Measurements from ENCODE around the gene RASA2. TPM values are rescaled to one million over a fixed set of nuclear protein-coding genes. Genes with fewer than 3 reads are reported as not detected.
A peak's percentile ranks its signal among the peaks of the same experiment; 100 is the strongest.
"Not testable (repeated sequence)": the region's sequence is repeated elsewhere in the genome, so short reads cannot be mapped to it uniquely, and the experiment has no call there.

RASA2 gene
- polyA plus RNA-seq, 1 donor (not counting 4 experiments of a cell fraction or from before 2014, with no cell fraction given) = 10.3 TPM

- Histone ChIP-seq H3K9me1 (ENCODE audit: control insufficient read depth, extremely low read depth, insufficient read depth, low read length) (peaks cover 2% of the 10 kb centered on the region), H3K27me3 (ENCODE audit: control insufficient read depth, extremely low read depth, insufficient read depth, low read length) (no peaks in the 10 kb centered on the region), H3K9ac (ENCODE audit: control insufficient read depth, extremely low read depth, insufficient read depth, low read length) (no peak overlapping the region), H3K36me3 (ENCODE audit: control insufficient read depth in 2 of 2, extremely low read depth in 1 of 2, insufficient read depth in 2 of 2, low read length in 2 of 2) (peaks cover 0 to 2% of the 10 kb centered on the region in 2 experiments), H3K4me2 (ENCODE audit: control insufficient read depth, extremely low read depth, insufficient read depth, low read depth, low read length) (no peak overlapping the region), H3K27ac (ENCODE audit: control insufficient read depth, insufficient read depth, low read length) (no peak overlapping the region), H4K20me1 (ENCODE audit: control insufficient read depth, extremely low read depth, insufficient read depth, low read length) (no peaks in the 10 kb centered on the region), H3K4me3 (ENCODE audit: control insufficient read depth in 2 of 3, extremely low read depth in 1 of 3, insufficient read depth in 2 of 3, low read depth in 1 of 3, low read length in 3 of 3) (no peak overlapping the region), H2AFZ (ENCODE audit: control insufficient read depth, low read length) (no peak overlapping the region), H3K9me3 (ENCODE audit: control insufficient read depth, low read depth, low read length) (no peaks in the 10 kb centered on the region), H3K79me2 (ENCODE audit: control insufficient read depth, insufficient read depth, low read length) (peaks cover 85% of the 10 kb centered on the region), H3K4me1 (ENCODE audit: control insufficient read depth, extremely low read depth, insufficient read depth, low read length) (no peaks in the 10 kb centered on the region)
- TF ChIP-seq EZH2 (IDR thresholded peaks at IDR 0.05; ENCODE audit: low read length) = no peak
- no peak for TF ChIP-seq CTCF (optimal IDR thresholded peaks at IDR 0.05 in 1 of 3, IDR thresholded peaks at IDR 0.05 in 1 of 3, conservative IDR thresholded peaks at IDR 0.05 in 1 of 3; ENCODE audit: extremely low read depth in 1 of 3, insufficient read depth in 2 of 3, low read length in 3 of 3)
- FAIRE-seq = no peak
- no peak for DNase-seq (ENCODE audit: low read depth, low spot score)
- dilution Hi-C loops (cut with MboI; ENCODE audit: extremely low pct_ligation_motif_present, low sequenced_read_pairs) = no loop called here
Observed at GRCh38 chr3:141493184-141493583, 6.4 kb downstream of the RASA2 start.

- H3K27me3 ChIP-seq (ENCODE audit: control insufficient read depth, extremely low read depth, insufficient read depth, low read length); H3K9me3 ChIP-seq (ENCODE audit: control insufficient read depth, low read depth, low read length); DNase-seq (ENCODE audit: low read depth, low spot score); H3K9ac ChIP-seq (ENCODE audit: control insufficient read depth, extremely low read depth, insufficient read depth, low read length); H3K4me3 ChIP-seq (ENCODE audit: control insufficient read depth in 2 of 3, extremely low read depth in 1 of 3, insufficient read depth in 2 of 3, low read depth in 1 of 3, low read length in 3 of 3); H3K4me1 ChIP-seq (ENCODE audit: control insufficient read depth, extremely low read depth, insufficient read depth, low read length); H4K20me1 ChIP-seq (ENCODE audit: control insufficient read depth, extremely low read depth, insufficient read depth, low read length); H3K9me1 ChIP-seq (ENCODE audit: control insufficient read depth, extremely low read depth, insufficient read depth, low read length); H3K4me2 ChIP-seq (ENCODE audit: control insufficient read depth, extremely low read depth, insufficient read depth, low read depth, low read length); H3K27ac ChIP-seq (ENCODE audit: control insufficient read depth, insufficient read depth, low read length); dilution Hi-C loops (cut with MboI; ENCODE audit: extremely low pct_ligation_motif_present, low sequenced_read_pairs); FAIRE-seq; H2AFZ ChIP-seq (ENCODE audit: control insufficient read depth, low read length); H3K36me3 ChIP-seq (ENCODE audit: control insufficient read depth in 2 of 2, extremely low read depth in 1 of 2, insufficient read depth in 2 of 2, low read length in 2 of 2): not testable (repeated sequence)
- H3K79me2 ChIP-seq (ENCODE audit: control insufficient read depth, insufficient read depth, low read length) = peaks cover 84% of the 10 kb centered on the region
Observed at GRCh38 chr3:141497589-141497988, 10.8 kb downstream of the RASA2 start.

- Histone ChIP-seq H3K27me3 (ENCODE audit: control insufficient read depth, extremely low read depth, insufficient read depth, low read length) (no peaks in the 10 kb centered on the region), H4K20me1 (ENCODE audit: control insufficient read depth, extremely low read depth, insufficient read depth, low read length) (no peaks in the 10 kb centered on the region), H3K9ac (ENCODE audit: control insufficient read depth, extremely low read depth, insufficient read depth, low read length) (peak overlapping the region; percentile 6), H3K9me3 (ENCODE audit: control insufficient read depth, low read depth, low read length) (no peaks in the 10 kb centered on the region), H3K9me1 (ENCODE audit: control insufficient read depth, extremely low read depth, insufficient read depth, low read length) (no peaks in the 10 kb centered on the region), H3K36me3 (ENCODE audit: control insufficient read depth in 2 of 2, extremely low read depth in 1 of 2, insufficient read depth in 2 of 2, low read length in 2 of 2) (no peaks in the 10 kb centered on the region), H3K4me2 (ENCODE audit: control insufficient read depth, extremely low read depth, insufficient read depth, low read depth, low read length) (peak overlapping the region; percentile 58), H3K4me3 (ENCODE audit: control insufficient read depth in 2 of 3, extremely low read depth in 1 of 3, insufficient read depth in 2 of 3, low read depth in 1 of 3, low read length in 3 of 3) (peak overlapping the region in 2 of 3 experiments; percentile 8 to 14), H3K79me2 (ENCODE audit: control insufficient read depth, insufficient read depth, low read length) (peaks cover 84% of the 10 kb centered on the region), H2AFZ (ENCODE audit: control insufficient read depth, low read length) (no peak overlapping the region), H3K4me1 (ENCODE audit: control insufficient read depth, extremely low read depth, insufficient read depth, low read length) (no peaks in the 10 kb centered on the region), H3K27ac (ENCODE audit: control insufficient read depth, insufficient read depth, low read length) (peak overlapping the region; percentile 39)
- FAIRE-seq = peak; percentile 49
- TF ChIP-seq EZH2 (IDR thresholded peaks at IDR 0.05; ENCODE audit: low read length) (no peak), CTCF (optimal IDR thresholded peaks at IDR 0.05 in 1 of 3, IDR thresholded peaks at IDR 0.05 in 1 of 3, conservative IDR thresholded peaks at IDR 0.05 in 1 of 3; ENCODE audit: extremely low read depth in 1 of 3, insufficient read depth in 2 of 3, low read length in 3 of 3) (no peak)
- dilution Hi-C loops (cut with MboI; ENCODE audit: extremely low pct_ligation_motif_present, low sequenced_read_pairs) = no loop called here
- DNase-seq (ENCODE audit: low read depth, low spot score) = no peak
Observed at GRCh38 chr3:141498598-141499223, 11.9 kb downstream of the RASA2 start.
